Inflammatory macrophage treated with lipopolysaccharide for 4 hours (primary cell): ENCODE data around the gene SPRR2D.
A peak's percentile ranks its signal among the peaks of the same experiment; 100 is the strongest.
"Not testable (repeated sequence)": the region's sequence is repeated elsewhere in the genome, so short reads cannot be mapped to it uniquely, and the experiment has no call there.

Experiments used
- DNase-seq: peaks from one replicate; pipeline ENCODE4 v3.0.0-alpha.2; 2020

Gene SPRR2D

GRCh38 chr1:153040950-153041631 lies at the start of gene SPRR2D:
SPRR2D (minus strand) TSS chr1:153041120; CDS start chr1:153040346, 774 bp downstream.
- no peak for DNase-seq

- no peak for DNase-seq
These were observed 46.7 kb upstream of the SPRR2D start for GRCh38 chr1:153087652-153088051.

DNA sequence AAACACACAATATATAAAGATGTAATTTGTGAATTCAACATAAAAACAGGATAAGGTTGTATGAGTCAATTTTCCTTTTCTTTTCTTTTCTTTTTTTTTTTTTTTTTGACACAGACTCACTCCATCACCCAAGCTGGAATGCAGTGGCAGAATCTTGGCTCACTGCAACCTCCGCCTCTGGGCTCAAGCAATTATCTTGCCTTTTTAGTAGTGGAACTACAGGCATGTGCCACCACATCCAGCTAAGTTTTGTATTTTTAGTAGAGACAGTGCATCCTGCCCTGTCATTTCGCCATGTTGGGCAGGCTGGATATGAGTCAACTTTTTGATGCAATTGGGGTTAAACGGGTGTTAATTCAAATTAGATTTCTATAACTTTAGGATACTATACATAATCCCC lies 40.8 kb upstream of the SPRR2D start:
- DNase-seq: no peak

DNA sequence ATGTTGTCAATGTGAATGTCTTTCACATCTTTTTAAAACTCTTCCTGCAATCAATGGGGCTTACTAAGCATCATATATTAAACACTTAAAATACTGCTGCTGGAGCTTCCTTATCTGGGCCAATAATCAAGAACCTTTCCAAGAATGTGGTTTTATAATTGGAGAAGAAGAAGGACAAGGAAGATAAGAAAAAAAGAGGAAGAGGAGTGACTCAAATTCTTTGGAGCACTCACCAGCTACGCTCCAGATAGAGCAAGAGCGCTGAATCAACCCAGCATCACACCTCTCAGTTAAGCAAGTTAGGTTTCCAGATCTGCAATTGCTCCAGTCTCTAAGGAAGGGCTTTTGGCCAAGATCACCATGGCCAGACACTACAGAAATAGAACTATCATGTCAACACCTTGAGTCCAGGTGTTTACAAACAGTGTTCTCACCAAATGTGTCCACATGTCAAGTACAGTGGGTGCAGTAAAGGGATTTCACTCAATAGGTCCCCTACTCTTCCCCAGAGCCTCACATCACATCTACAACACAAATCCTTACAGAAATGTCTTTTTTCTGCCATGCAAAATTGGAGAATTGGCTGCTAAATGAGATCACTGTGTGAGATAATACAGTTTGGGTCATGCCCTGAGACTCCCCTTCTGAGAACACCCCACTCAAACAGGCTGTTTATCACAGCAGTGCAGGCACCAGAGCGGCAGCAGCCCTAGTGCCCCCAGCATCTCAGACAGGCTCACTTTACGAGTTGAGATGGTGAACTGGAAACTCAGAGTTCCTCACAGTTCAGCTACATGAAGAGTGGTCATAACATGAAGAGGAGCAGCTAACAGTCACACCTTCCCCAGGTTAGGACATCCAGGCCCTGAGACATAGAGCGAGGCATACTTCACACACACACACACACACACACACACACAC lies 32.1 kb upstream of the SPRR2D start:
- DNase-seq: no peak

DNA sequence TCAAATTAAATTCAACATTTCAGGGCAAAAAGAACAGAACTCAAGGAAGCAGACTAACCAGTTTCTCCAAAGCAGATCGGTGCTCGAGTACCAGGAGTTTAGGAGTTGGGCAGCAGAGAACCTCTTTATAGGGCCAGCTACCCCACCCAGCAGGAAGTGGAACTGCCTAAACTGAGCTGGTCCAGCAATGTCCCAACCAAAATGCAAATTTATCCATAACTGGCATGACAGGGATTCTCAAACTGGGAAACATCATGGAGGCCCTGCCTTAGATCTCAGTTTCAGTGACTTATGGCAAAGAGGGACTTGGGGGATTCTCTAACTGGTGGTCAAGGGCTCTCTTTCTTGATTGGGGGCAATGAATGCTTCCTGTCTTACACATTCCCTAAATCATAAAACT lies 30.6 kb upstream of the SPRR2D start, which contains the start of gene SPRR2B:
Gene SPRR2B, minus strand, starts transcription at position 101 of the 400 bp plus-strand sequence. CDS start 772 bp downstream, outside the sequence.
- no peak for DNase-seq

DNA sequence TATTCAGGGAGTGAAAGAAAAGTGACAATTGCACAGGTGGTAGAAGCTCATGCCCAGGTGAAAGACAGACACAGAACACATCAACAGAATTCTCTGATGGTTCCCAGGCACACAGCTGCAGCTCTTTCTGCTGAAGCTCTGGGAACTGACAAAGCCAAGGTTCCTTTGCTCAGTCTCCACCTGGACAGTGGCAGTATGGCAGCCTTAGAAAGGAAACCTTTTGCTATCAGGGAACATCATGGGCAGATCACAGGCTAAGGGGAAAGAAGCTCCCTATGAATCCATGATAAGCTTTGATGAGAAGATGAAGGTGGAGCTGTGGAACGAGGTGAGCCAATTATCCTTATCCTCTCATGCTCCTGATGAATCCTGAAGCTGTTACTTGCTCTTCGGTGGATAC lies 29.3 kb upstream of the SPRR2D start:
- DNase-seq: no peak

DNA sequence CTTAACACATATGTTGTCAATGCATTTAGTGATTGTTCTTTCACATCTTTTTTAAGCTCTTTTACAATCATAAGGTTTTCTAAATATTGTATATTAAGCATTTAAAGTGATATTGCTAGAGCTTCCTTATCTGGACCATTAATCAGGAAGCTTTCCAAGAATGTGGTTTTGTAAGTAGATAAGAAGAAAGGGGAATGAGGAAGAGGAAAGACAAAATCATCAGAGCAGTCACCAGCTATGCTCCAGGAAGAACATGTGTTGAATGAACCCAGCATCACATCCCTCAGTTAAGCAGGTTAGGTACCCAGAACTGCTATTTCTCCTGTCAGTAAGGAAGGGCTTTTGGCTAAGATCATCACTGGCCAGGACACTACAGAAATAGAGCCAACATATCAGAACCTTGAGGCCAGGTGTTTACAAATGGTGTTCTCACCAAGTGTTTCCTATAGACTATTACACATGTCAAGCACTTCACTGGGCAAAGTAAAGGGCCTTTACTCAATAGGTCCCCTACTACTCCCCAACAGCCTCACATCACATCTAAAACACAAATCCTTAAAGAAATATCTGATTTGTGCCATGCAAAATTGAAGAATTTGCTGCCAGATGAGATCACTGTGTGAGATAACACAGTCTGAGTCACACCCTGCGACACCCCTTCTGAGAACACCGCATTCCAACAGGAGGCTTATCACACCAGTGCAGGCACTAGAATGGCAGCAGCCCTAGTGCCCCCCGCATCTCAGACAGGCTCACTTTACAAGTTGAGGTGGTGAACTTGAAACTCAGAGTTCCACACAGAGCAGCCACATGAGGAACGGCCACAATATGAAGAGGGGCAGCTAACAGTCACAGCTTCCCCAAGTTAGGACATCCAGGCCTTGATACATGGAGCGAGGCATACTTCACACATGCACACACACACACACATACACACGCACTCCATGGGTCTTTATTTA lies 18.2 kb upstream of the SPRR2D start:
- DNase-seq: no peak

- no peak for DNase-seq
These were observed 17.2 kb upstream of the SPRR2D start for GRCh38 chr1:153058154-153058553.

- DNase-seq: peak; percentile 1
These were observed 16.5 kb upstream of the SPRR2D start, which contains the start of gene SPRR2A for GRCh38 chr1:153057375-153057774. SPRR2A (minus strand) TSS chr1:153057512; CDS start chr1:153056735, 777 bp downstream.

DNA sequence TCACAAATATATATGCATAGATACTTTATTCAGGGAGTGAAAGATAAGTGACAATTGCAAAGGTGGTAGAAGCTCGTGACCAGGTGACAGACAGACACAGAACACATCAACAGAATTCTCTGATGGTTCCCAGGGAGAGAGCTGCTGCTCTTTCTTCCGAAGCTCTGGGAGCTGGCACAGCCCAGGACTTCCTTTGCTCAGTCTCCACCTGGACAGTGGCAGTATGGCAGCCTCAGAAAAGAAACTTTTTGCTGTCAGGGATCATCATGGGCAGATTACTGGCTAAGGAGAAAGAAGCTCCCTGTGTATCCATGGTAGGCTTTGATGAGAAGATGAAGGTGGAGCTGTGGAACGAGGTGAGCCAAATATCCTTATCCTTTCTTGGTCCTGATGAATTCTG lies 15.2 kb upstream of the SPRR2D start:
- not testable (repeated sequence) for DNase-seq

DNA sequence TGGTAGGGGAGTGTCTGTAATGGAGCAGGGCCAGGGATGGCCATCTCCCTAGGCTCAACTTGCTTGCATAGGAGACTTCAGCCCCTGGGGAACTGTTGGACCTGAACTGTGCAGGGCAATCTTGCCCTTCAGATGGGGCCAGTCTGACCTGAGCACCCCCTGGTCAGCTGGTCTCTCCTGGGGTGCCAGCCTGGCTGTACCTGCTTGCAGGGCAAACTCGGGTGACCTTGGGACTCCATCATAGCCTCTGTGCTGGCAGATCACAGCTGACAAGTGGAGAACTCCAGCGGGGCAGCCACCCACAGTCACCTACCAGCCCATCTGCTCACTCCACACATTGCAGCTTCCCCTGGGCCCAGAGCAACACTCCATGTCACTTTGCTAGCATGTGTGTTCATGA lies 8.3 kb upstream of the SPRR2D start:
- no peak for DNase-seq

DNA sequence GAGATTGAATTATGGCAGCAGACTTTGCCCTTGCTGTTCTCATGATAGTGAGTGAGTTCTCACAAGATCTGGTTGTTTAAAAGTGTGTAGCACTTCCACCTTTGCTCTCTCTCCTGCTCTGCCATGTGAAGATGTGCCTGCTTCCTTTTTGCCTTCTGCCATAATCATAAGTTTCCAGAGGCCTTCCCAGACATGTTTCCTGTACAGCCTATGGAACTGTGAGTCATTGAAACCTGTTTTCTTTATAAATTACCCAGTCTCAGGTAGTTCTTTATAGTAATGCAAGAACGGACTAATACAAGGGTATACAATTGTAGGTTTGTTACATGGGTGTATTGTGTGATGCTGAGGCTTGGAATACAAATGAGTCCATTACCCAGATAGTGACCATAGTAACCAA lies 5.7 kb downstream of the SPRR2D start:
- no peak for DNase-seq

DNA sequence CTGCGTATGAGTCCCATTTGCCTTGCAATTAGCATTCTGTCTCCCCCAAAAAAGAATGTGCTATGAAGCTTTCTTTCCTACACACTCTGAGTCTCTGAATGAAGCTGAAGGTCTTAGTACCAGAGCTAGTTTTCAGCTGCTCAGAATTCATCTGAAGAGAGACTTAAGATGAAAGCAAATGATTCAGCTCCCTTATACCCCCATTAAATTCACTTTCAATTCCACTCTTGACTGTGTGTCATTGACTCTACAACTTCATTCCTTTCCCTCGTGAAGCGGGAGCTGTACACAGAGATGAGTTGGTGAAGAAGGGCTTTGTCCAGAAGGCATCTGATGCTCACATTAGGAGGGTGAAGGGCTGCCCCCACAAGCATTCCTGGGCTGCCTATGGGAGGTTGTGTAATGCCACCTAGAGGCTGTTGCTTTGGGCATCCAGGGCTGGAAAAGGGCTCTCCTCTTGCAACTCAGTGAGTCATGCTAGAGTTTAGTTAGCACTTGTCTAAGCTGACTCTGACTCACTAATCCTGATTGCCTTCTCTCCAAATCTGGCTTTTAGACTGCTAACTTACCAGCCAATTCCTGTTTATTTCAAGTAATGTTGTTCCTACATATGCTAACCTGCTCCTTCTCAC lies 8.1 kb downstream of the SPRR2D start:
- peak; percentile 35 for DNase-seq

GRCh38 chr1:153032073-153032472 lies 8.8 kb downstream of the SPRR2D start:
- DNase-seq: peak; percentile 3

- no peak for DNase-seq
These were observed 10.0 kb downstream of the SPRR2D start, which contains the start of gene SPRR1B for GRCh38 chr1:153030895-153031294. SPRR1B (plus strand) TSS chr1:153031203; CDS start chr1:153032346, 1,143 bp downstream.

DNA sequence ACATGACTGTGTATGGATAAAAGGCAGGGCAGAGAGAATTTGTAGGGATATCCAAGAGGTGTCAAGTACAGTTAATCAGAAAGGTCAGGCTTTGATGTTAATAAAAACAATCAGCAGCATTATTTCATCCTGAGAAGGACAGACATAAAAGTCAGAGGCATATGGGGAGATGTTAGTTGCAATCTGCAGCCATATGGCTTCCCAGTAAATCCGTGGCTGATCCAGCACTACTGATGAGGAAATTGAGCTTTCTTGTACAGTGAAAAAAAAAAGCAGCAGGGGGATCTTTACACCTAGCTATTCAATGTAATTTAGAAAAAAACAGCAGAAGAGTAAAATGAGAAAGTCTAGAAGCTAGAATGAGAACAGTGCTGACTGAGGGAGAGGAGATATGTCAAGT lies 12.2 kb downstream of the SPRR2D start:
- DNase-seq: no peak

DNA sequence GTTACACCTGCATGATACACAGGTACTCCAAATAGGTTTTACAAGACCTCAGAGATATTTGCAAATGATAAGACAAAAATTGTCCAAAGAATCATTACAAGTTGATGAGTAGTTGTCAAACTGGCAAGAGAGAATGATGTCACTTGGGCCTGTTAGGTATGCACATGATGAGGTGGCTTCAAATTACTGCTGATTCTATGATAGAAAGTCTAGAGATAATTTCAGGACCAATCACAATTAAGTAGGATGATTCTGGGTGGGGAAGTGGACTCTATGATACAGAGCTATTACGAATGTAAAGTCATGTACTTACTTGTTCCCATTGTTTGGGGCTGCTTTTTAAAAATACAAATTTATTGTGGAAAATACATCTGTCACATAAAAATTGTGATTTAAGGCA lies 15.1 kb downstream of the SPRR2D start:
- DNase-seq: no peak

- no peak for DNase-seq
These were observed 16.5 kb downstream of the SPRR2D start for GRCh38 chr1:153024413-153024812.

DNA sequence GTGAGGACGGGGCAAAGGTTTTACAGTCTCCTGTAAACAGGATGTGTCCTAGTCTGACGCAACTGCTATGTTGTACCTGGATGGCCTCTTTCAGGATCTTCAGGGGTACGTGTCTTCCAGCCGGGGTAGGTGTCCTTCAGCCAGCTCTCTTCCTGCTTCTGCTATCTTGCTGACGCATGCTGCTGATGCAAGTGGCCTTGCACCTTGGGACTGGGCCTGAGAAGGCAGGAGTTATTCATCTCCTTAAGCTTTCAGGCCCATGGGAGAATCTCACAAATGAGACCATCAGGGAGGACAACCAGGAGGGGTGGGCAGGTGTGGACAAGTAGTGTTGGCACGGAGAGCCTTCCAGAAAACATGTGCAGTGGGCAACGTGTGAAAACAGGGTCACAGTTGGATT lies 17.8 kb downstream of the SPRR2D start:
- no peak for DNase-seq

GRCh38 chr1:153022340-153022739 lies 18.6 kb downstream of the SPRR2D start:
- DNase-seq: not testable (repeated sequence)

DNA sequence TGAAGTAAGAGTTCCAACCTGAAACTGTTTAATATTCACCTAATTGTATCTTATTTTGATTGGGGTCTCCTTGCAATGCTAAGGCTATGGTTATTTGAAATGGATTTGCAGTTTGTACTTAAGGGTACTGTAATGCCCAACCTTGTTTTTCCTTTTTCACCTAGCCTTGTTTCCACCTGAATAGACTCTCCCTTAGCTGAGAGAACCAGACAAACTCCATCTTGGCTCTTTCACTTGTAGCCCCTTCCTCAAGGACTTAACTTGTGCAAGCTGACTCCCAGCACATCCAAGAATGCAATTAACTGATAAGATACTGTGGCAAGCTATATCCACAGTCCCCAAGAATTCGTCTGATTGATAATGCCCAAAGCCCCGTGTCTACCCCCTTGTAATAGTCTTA lies 19.1 kb downstream of the SPRR2D start:
- not testable (repeated sequence) for DNase-seq

GRCh38 chr1:153011235-153011758 lies 29.6 kb downstream of the SPRR2D start:
- not testable (repeated sequence) for DNase-seq
